ENCODE data around the gene SHC4. TPM values are rescaled to one million over a fixed set of nuclear protein-coding genes. Genes with fewer than 3 reads are reported as not detected.

The SHC4 gene
- total RNA-seq, 3 donors from 2014 or later: 0.16 to 4.0 (median 1.3) TPM

GRCh38 chr15:48962662-48963523 lies 826 bp downstream of the SHC4 start:
- H3K27ac ChIP-seq: no peak overlapping the region
- intact Hi-C loops (cut with DNase I; ENCODE audit: low total_unique reads): no loop called here
- TF ChIP-seq CTCF (IDR thresholded peaks at IDR 0.05) (no peak), POLR2AphosphoS5 (IDR thresholded peaks at IDR 0.05) (no peak), POLR2A (IDR thresholded peaks at IDR 0.05) (no peak)

GRCh38 chr15:48955967-48956366 lies 7.8 kb downstream of the SHC4 start:
- DNase-seq (ENCODE audit: low spot score in 2 of 2): no peak
- TF ChIP-seq POLR2AphosphoS5 (IDR thresholded peaks at IDR 0.05) (no peak), CTCF (IDR thresholded peaks at IDR 0.05) (no peak), POLR2A (IDR thresholded peaks at IDR 0.05) (no peak)
- H3K4me3 ChIP-seq: no peak overlapping the region
- no peaks in the 10 kb centered on the region for H3K9me3 ChIP-seq
- no peaks in the 10 kb centered on the region for H3K4me1 ChIP-seq
- no peak overlapping the region for H3K27ac ChIP-seq
- no peaks in the 10 kb centered on the region for H3K36me3 ChIP-seq
- intact Hi-C loops (cut with DNase I; ENCODE audit: low total_unique reads): no loop called here
- H3K27me3 ChIP-seq: no peaks in the 10 kb centered on the region

More at GRCh38 chr15:48962662-48963523, 826 bp downstream of the SHC4 start:
- Histone ChIP-seq H3K27me3 (no peaks in the 10 kb centered on the region), H3K4me1 (no peaks in the 10 kb centered on the region), H3K4me3 (peak overlapping the region; percentile 44 to 78 (median 51)), H3K9me3 (no peaks in the 10 kb centered on the region), H3K36me3 (no peaks in the 10 kb centered on the region)
- DNase-seq (ENCODE audit: low spot score in 2 of 2): no peak

GRCh38 chr15:48955370-48955769 lies 8.3 kb downstream of the SHC4 start:
- intact Hi-C loops (cut with DNase I; ENCODE audit: low total_unique reads): no loop called here
- H3K4me1 ChIP-seq: no peaks in the 10 kb centered on the region
- H3K27ac ChIP-seq: no peak overlapping the region
- no peak for TF ChIP-seq POLR2AphosphoS5 (IDR thresholded peaks at IDR 0.05)
- TF ChIP-seq POLR2A (IDR thresholded peaks at IDR 0.05): no peak
- no peak for TF ChIP-seq CTCF (IDR thresholded peaks at IDR 0.05)
- H3K4me3 ChIP-seq: no peak overlapping the region
- no peaks in the 10 kb centered on the region for H3K27me3 ChIP-seq
- no peaks in the 10 kb centered on the region for H3K36me3 ChIP-seq
- no peaks in the 10 kb centered on the region for H3K9me3 ChIP-seq
- DNase-seq (ENCODE audit: low spot score in 2 of 2): no peak

- TF ChIP-seq POLR2AphosphoS5 (IDR thresholded peaks at IDR 0.05) (no peak), POLR2A (IDR thresholded peaks at IDR 0.05) (no peak), CTCF (IDR thresholded peaks at IDR 0.05) (no peak)
Observed at GRCh38 chr15:48954538-48954937, 9.2 kb downstream of the SHC4 start.

GRCh38 chr15:48946840-48947187 lies 16.9 kb downstream of the SHC4 start:
- intact Hi-C loops (cut with DNase I; ENCODE audit: low total_unique reads): no loop called here
- no peak overlapping the region for H3K27ac ChIP-seq

More at GRCh38 chr15:48954538-48954937, 9.2 kb downstream of the SHC4 start:
- intact Hi-C loops (cut with DNase I; ENCODE audit: low total_unique reads): no loop called here
- H3K4me1 ChIP-seq: no peaks in the 10 kb centered on the region
- H3K4me3 ChIP-seq: no peak overlapping the region
- no peaks in the 10 kb centered on the region for H3K9me3 ChIP-seq
- no peak for DNase-seq (ENCODE audit: low spot score in 2 of 2)
- H3K27ac ChIP-seq: no peak overlapping the region
- H3K27me3 ChIP-seq: no peaks in the 10 kb centered on the region
- H3K36me3 ChIP-seq: no peaks in the 10 kb centered on the region

More at GRCh38 chr15:48946840-48947187, 16.9 kb downstream of the SHC4 start:
- no peak for TF ChIP-seq CTCF (IDR thresholded peaks at IDR 0.05)
- TF ChIP-seq POLR2A (IDR thresholded peaks at IDR 0.05): no peak
- no peak for TF ChIP-seq POLR2AphosphoS5 (IDR thresholded peaks at IDR 0.05)
- no peak for DNase-seq (ENCODE audit: low spot score in 2 of 2)
- Histone ChIP-seq H3K9me3 (no peaks in the 10 kb centered on the region), H3K4me1 (no peaks in the 10 kb centered on the region), H3K4me3 (no peak overlapping the region), H3K36me3 (no peaks in the 10 kb centered on the region), H3K27me3 (no peaks in the 10 kb centered on the region)
